Adrenal gland (tissue), 5 donors: ENCODE data around the gene ASIC5.

Source experiments
- POLR2A ChIP-seq, 2 donors: fragments of 450-650 bp; IDR thresholded peaks; one replicate each; pipeline ENCODE4 v1.6.1; 2017; ENCODE audit warnings: antibody characterized with exemption in 2 of 2, mild to moderate bottlenecking in 2 of 2, moderate library complexity in 1 of 2
- TF ChIP-seq, protein P1 (sequence below), 6 experiments: fragments of 450-650 bp in 4 of 6; fragments of 200-600 bp in 2 of 6; sonication (generic) in 1 of 6; IDR thresholded peaks; 1 replicate in 5 of 6; 2 replicates in 1 of 6; pipeline versions ENCODE4 v1.5.1 to v1.8.0; 2016 to 2021; ENCODE audit warnings: antibody characterized with exemption in 6 of 6, mild to moderate bottlenecking in 2 of 6, moderate library complexity in 1 of 6
- donor health status: DM: no; HTN: no; CAD: no.

DNA sequence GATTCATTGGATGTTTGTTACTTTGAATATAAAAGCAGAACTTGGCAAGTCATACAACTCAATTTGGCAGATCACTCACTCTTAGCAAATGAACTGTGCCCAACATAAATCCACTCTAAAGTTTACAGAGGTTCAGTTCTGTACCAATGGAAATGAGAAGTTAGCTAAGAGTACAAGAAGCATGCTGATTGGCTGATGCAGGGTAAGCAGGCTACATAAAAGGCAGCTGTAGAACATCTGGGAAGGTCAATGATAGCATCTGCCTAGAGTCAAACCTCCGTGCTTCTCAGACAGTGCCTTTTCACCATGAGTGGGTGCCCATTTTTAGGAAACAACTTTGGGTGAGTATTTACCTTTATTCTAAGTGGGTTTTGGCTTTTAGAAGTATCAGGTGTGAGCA lies 37.4 kb upstream of the ASIC5 start, which contains the start of gene TDO2:
- TF ChIP-seq POLR2A (IDR thresholded peaks at IDR 0.05), result no peak
- TF ChIP-seq, protein P1, sequence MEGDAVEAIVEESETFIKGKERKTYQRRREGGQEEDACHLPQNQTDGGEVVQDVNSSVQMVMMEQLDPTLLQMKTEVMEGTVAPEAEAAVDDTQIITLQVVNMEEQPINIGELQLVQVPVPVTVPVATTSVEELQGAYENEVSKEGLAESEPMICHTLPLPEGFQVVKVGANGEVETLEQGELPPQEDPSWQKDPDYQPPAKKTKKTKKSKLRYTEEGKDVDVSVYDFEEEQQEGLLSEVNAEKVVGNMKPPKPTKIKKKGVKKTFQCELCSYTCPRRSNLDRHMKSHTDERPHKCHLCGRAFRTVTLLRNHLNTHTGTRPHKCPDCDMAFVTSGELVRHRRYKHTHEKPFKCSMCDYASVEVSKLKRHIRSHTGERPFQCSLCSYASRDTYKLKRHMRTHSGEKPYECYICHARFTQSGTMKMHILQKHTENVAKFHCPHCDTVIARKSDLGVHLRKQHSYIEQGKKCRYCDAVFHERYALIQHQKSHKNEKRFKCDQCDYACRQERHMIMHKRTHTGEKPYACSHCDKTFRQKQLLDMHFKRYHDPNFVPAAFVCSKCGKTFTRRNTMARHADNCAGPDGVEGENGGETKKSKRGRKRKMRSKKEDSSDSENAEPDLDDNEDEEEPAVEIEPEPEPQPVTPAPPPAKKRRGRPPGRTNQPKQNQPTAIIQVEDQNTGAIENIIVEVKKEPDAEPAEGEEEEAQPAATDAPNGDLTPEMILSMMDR (IDR thresholded peaks at IDR 0.05), result no peak
